G401 (cell line): ENCODE measurements around the gene XPR1. TPM values are rescaled to one million over a fixed set of nuclear protein-coding genes. Genes with fewer than 3 reads are reported as not detected.

Experiments
- DNase-seq: peaks from one replicate; pipeline ENCODE4 v3.0.0-alpha.2; 2015; ENCODE audit warnings: low spot score
- in situ Hi-C: cut with HindIII; loops from 2 replicates; pipeline ENCODE4 v1.10.0; 2016; ENCODE audit warnings: low sequenced_read_pairs, mixed read lengths
- total RNA-seq: library from RNA; depleted of rRNA; stranded (reverse); fragments of >200 nt; shearing (Covaris generic); gene quantifications from 2 replicates; pipeline ENCODE4 v1.2.3, GENCODE V29; 2014; rRNA removed

The XPR1 gene
- total RNA-seq, 1 experiment from 2014 or later = 29.6 TPM

DNA sequence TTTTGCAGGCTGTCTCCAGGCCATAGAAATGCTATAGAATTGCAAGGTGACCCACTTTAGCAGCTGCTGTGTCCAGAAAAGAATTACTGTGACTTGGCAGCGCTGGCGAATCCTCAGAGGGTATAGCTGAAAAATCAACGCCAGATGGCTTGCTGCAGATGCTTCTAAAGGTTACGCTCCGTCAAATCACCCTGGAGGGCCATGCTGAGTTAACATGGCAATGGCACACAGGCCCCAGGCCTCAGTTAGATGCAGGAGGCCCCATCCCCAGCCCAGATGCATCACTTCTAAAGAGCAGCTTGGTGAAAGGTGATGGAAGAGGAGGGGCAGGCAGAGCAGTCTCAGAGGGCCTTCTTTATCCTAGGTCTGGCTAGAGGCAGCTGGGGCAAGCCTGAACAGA is 298.9 kb downstream of the XPR1 start:
- peak; percentile 41 for DNase-seq
- in situ Hi-C loops = no loop called here

DNA sequence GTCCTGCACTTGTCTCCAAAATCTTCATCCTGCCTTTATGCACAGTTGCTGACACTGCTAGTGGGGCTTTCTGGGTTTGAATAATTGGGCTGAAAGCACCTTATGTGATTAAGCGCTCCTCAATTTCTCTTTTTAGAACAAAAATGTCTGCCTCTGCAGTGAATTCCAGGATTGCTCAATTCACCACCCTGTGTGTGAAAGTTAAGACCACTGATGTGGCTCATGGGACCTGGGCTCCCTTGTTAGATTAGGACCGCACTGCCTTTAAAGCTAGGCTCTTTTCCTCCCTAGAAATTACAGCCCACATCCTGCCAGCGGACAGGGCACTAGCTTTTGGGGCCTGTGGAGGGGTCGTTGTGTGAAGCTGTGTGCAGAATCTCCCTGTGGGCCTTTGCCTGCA is 299.7 kb downstream of the XPR1 start:
- in situ Hi-C loops = no loop called here
- no peak for DNase-seq

- peak; percentile 53 for DNase-seq
- in situ Hi-C loops = no loop called here
Observed at GRCh38 chr1:180932378-180932777, 300.6 kb downstream of the XPR1 start.

- in situ Hi-C loops = no loop called here
- no peak for DNase-seq
Observed at GRCh38 chr1:180933141-180933540, 301.3 kb downstream of the XPR1 start.

DNA sequence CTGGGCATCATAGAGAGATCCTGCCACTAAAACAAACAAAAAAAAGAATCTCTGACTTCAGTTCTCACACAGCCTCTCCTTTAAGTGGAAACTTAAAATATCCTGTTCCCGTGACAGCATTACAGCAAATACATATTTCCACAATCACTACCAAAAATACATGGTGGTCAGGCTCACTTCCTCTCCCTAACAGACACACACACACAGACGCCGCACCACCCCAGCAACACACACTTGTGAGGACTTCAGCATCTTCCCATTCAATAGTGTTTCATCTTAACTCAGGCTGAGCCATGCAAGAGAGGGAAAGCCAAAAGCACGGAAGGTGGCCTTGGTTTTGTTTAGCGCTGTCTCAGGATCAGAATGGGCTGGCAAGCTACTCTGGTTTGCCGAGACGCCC is 302.7 kb downstream of the XPR1 start:
- in situ Hi-C loops = no loop called here
- no peak for DNase-seq

DNA sequence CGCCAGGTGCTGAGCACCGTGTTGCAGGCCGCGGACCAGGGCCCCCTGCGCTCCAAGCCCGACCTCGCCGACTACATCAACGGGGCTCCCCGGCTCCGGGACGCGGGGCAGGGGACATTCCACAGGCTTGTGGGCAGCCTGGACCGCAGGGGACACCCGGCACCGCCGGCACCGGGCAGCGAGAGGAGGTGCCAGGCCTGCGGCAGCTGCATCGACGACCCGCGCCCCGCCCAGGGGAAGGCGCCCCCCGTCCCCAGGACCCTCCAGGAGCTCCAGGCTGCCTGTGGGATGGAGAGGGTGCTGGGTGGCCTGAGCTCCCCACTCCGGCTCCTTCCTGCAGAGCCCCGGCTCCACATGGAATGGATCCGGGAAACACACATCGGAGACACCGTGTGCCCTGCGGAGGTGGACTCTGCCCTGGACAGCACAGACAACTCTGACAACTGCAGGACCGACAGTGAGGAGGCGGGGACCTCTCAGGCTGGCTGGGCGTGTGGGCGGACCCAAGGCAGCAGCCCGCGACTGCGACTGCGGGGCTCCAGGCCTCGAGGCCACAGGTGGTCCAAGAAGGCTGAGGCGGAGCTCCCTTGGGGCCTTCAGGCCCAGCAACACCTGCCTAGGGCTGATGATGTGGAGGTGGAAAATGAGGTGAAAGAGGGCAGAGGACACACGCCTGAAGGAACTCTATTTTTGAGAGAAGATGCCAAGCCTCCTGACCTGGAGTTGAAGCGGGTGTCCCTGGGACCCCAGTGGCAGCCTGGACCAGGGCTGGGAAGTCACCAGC is 303.7 kb downstream of the XPR1 start:
- DNase-seq = no peak

GRCh38 chr1:180936110-180937011 is 304.5 kb downstream of the XPR1 start:
- in situ Hi-C loops = no loop called here
- peak; percentile 60 for DNase-seq

More for the DNA sequence above, 303.7 kb downstream of the XPR1 start:
- in situ Hi-C loops = no loop called here

DNA sequence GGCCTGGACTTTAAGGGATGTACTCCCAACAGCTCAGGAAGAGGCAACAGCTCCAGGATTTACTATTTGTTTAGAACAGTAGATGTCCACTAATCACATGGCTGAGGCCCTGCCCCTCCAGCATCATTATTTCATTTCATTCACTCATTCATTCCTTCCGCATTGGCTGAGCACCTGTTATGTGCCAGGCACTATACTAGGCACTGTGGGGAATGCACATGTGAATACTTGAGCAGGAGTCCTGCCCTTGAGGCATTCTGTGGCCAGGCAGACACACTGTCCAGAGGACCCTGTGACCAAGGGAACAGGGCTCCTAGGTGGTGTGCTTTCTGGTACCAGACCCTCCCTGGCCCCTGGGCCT is 305.2 kb downstream of the XPR1 start:
- no peak for DNase-seq
- in situ Hi-C loops = no loop called here

GRCh38 chr1:180937624-180938225 is 305.9 kb downstream of the XPR1 start:
- DNase-seq = no peak
- in situ Hi-C loops = no loop called here

DNA sequence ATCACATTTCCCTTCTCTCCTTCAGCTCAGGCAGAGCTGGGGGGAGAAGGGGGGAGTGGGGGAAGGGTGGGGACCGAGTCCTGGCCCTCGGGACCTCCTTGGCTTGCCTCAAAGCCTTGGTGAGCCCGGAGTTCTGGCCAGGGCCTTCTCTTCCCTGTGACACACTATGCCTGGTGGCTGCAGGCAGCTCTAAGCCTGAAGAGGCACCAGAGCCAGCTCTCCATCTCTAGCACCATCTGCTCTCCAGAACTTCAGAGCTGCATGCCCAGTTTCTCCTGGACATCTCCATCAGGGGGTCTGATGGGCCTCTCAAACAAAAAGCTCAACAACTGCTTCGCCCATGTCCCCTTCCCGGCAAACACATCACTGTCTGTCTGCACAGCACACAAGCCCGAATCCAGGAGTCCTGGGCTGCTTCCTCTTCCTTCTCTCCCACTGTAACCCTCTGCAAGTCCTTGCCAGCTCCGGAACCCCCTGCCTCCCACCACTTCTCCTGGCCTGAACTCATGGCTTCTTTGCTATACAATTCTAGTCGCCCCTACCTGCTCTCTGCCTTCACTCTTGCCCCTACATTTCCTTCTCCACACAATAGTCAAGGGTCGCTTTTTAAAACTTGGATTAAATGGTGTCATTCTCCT is 307.4 kb downstream of the XPR1 start:
- in situ Hi-C loops = no loop called here
- peak; percentile 88 for DNase-seq

GRCh38 chr1:180939711-180940103 is 307.9 kb downstream of the XPR1 start:
- no peak for DNase-seq

More at GRCh38 chr1:180939711-180940103, 307.9 kb downstream of the XPR1 start:
- in situ Hi-C loops = no loop called here

Other genes starting within 250 kb of the XPR1 start
- gene ACBD6, start 129.4 kb upstream of the XPR1 start, total RNA-seq = 89.5 and 98.8 TPM in 2 replicates
- gene OVAAL, start 73.1 kb upstream of the XPR1 start, total RNA-seq = not detected in 2 replicates